NCI-H146 treated with DMSO at 0.1 percent for 48 hours (cell line): ENCODE results near the gene STAB2.

Experiments
- DNase-seq: peaks from one replicate; lab custom pipeline; 2025; ENCODE audit not compliant: unreplicated experiment; lab: John Stamatoyannopoulos, UW

STAB2 gene, protein sequence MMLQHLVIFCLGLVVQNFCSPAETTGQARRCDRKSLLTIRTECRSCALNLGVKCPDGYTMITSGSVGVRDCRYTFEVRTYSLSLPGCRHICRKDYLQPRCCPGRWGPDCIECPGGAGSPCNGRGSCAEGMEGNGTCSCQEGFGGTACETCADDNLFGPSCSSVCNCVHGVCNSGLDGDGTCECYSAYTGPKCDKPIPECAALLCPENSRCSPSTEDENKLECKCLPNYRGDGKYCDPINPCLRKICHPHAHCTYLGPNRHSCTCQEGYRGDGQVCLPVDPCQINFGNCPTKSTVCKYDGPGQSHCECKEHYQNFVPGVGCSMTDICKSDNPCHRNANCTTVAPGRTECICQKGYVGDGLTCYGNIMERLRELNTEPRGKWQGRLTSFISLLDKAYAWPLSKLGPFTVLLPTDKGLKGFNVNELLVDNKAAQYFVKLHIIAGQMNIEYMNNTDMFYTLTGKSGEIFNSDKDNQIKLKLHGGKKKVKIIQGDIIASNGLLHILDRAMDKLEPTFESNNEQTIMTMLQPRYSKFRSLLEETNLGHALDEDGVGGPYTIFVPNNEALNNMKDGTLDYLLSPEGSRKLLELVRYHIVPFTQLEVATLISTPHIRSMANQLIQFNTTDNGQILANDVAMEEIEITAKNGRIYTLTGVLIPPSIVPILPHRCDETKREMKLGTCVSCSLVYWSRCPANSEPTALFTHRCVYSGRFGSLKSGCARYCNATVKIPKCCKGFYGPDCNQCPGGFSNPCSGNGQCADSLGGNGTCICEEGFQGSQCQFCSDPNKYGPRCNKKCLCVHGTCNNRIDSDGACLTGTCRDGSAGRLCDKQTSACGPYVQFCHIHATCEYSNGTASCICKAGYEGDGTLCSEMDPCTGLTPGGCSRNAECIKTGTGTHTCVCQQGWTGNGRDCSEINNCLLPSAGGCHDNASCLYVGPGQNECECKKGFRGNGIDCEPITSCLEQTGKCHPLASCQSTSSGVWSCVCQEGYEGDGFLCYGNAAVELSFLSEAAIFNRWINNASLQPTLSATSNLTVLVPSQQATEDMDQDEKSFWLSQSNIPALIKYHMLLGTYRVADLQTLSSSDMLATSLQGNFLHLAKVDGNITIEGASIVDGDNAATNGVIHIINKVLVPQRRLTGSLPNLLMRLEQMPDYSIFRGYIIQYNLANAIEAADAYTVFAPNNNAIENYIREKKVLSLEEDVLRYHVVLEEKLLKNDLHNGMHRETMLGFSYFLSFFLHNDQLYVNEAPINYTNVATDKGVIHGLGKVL (N-terminal part only)

DNA sequence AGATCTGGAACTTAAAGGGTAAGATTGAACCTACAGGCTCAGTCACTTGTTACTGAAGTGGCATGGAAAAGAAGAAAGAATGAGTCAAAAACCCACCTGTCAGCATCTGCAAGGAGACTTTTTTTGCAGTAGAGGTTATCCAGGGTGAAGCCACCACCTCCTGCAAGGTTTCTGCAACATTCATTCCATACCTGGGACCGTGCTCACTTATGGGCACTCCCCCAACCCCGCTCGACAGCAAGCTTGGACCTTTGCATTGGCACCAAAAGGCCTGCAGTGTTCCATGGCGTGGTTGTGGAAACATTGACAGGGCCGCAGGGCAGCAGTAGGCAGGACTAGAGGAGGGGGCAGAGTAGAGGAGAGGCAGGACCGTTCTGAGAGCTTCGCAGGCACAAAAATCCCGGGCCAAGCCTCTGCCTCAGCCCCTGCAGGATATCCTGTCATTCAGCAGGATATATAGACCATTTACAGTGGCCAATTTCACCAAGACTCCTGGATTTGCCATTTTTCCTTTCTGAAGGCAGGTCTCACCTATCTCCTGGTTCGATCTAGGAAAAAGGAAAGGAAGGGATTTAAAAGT, at the start of gene STAB2:
TSS of gene STAB2 (plus strand) at position 483 of the 580 bp plus-strand sequence. CDS start 204 bp downstream, outside the sequence.
- no peak for DNase-seq

DNA sequence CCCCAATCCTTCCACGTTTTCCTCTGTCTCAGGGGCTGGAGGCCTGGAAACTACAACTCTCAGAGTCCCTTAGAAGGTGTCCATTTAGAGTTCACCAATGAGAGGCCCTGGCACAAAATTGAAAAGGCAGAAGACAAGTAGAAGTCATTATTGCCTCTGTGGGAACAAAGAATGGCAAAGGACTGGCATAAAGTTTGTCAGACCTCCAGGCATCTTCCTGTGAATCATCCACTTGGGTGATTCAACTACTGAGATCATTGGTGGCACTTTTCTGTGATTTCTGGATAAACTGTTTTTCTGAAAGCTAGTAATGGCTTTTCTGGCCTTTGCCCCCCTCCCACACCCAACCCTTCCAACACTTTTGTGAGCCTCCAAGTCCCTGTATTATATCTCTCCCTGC, 48.7 kb upstream of the STAB2 start:
- DNase-seq = no peak

DNA sequence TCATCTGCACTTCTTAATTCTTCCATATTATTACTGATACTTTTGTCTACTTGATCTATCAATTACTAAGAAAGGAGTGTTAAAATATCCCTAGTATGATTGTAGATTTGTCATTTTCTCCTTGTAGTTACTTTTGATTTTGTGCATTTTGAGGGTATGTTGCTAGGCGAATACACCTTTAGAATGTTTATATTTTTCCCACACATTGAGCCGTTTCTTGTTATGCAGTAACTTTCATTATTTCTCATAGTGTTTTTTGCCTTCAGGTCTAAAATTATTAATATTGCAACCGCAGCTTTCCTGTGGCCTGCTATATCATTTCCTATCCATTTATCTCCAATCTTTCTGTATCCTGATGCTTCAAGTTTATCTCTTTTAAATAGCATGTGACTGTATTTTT, 46.8 kb upstream of the STAB2 start:
- DNase-seq = no peak

DNA sequence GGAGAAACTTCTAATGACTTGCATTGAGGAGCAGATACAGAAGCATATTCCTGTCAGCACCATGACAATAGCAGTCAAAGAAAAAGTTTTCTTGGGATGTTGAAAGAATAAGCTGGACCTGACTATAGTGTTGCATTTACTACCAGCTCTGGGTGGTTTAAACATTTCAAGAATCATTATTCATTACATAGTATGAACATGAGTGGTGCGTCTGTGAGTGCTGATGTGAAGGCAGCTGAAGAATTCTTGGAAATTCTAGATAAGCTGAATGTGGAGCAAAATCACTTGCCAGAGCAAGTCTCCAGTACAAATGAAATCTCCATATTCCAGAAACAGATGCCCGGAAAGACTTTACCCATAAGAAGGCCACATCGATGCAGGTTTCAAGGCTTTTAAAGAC, 45.0 kb upstream of the STAB2 start:
- DNase-seq = no peak

DNA sequence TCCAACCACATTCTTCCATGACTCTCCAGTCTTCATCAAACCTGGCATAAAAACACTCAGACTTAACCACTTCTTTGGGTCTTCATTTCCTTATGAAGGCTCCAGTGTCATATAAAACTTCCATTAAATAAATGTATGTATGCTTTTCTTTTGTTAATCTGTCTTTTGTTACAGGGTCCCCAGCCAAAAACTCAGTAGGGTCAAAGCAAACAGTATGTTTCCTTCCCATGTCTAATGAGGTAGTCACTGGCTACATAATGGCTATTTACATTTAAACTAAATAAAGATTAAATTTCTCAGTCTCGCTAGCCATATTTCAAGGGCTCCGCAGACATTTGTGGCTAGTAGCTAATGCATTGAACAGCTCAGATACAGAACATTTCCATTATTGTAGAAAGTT, 40.1 kb upstream of the STAB2 start:
- DNase-seq = peak; percentile 65

DNA sequence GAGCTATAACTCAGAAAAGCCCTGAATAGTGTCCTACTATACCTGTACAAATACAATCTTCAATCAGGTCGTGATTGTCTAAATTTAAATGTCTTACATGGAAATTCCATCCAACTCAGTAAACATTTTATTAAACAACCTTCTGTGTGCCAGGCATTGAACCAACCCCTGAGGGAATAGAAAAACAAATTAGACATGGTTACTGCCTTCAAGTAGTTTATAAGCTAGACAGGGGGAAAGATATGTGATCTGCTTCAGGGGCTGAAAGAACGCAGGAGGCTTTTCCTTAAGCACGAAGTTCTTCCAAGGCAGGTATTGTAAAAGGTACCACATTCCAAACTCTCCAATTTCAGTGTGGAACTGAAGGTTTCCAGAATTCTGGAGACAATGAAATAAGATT, 39.7 kb upstream of the STAB2 start:
- no peak for DNase-seq

DNA sequence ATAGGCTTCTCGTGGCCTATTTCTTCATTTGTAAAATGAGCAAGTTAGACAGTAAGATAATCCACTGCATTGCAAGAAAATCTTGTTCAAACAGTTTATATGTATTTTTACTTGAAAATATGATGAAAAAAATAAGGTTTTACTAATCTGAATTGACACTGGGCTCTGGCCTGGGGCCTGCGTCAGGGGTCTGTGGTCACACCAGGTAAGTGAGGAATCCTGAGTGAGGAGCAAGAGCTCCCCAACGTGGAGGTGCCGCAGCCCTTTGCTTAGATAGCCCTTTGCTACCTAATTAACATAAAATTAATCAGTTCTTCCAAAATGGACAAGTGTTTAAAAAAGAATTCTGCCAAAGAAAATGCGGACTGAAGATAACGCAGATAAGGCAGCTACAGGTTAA, 39.1 kb upstream of the STAB2 start:
- peak; percentile 86 for DNase-seq

DNA sequence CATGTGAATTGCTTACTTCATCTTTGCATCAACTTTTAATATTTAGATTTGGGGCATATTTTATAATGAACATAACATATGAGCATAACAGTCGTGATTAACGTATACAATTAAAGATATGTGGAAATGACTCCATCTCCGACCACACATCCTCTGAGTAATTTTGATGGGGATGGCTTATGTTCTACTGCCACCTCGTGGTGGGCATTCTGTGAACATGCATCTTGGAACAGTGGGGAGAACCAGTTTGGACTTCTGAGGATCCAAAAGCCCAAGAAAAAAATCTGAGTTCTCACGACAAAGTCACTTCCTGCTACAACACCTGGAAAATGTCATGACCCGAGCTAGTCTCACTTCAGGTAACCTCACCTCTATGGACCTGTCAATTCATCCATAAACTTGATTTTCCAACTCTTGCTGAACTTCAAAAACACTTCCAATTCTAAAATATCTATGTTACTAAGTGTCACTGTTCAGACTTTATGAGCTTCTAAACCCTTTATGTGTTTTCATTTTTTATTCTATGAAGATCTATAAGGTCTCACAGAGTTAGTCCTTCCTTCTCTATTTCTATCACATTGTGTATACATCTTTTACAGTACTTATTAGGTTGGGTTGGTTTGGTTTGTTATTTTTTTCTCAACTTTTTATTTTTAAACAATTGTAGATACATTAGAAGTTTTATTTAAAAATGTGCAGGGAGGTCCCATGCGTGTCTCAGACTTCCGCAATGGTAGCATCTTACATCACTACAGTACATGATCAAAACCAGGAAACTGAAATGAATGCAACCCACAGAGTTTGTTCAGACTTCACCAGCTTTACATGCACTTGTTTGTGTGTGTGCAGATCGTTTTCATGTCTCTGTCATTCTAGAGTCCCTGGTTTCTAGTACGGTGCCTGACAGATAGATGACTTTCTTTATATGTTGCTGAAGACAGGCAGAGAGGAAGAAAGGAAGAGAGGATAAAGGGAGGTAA, 38.2 kb upstream of the STAB2 start:
- DNase-seq = peak; percentile 80

DNA sequence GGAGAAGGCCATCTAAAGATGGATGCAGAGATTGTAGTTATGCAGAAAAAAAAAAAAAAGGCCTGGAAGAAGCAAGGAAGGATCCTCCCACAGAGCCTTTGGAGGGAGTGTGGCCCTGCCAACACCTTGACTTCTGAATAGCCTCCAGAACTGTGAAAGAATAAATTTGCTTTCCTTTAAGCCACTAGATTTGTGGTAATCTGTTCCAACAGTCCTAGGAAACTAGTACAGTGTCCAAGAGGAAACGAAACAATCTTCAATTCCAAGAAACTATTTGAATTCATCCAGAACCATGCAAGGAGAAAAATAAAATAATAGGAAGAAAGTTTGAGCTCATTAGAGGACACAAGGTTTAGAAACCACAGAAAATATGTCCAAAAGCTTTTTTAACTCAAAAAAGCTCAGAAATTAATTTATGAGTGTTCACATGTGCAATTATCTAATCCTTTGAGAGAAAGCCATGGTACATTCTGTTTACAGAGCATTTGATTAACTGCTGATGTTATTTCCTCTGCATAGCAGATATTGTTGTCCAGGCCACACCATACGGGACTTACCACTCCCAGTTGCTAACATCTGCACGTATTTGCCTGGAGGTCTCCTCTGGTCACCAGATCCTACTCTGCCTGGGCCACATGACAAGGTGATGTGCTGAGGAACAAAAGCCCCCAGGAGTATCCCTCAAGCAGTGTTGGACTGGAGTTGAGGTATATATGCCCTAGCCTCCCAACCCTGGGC, 30.0 kb upstream of the STAB2 start:
- DNase-seq = no peak

DNA sequence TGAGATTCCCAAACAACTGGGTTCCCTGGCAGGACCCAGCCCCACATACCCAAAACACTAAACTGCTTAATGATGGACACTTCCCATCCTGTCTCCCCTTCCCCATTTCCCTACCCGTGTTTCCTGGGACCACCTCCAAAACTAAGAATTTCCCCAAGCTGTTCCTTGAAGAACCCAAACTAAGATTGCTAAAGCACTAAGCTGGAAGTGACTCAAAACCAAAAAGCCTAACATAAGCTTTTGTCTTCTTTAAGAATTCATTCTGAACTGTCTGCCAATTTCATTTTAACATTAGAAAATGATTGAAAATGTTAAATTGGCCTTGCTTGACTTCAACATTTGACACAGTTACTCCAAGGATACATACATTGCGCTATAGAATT, 29.5 kb upstream of the STAB2 start:
- DNase-seq = no peak

DNA sequence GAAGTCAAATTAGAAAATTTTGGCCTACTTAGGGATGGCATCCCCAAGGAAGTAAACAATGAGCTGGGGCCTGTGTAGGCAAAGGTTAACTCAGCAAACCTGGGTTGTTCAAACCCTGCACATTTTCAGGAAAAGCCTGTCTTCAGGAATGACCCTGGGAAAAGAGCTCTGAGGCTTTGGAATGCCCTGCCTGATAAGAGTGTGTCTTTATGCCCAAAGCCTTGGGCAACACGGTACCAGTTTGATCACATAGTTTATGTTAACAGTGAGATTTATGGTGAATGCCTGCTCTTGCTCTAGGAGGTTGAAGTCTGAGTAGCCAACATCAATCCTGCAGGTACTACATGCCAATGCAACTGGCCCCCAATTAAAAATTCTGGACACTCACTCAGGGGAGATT, 28.2 kb upstream of the STAB2 start:
- no peak for DNase-seq

DNA sequence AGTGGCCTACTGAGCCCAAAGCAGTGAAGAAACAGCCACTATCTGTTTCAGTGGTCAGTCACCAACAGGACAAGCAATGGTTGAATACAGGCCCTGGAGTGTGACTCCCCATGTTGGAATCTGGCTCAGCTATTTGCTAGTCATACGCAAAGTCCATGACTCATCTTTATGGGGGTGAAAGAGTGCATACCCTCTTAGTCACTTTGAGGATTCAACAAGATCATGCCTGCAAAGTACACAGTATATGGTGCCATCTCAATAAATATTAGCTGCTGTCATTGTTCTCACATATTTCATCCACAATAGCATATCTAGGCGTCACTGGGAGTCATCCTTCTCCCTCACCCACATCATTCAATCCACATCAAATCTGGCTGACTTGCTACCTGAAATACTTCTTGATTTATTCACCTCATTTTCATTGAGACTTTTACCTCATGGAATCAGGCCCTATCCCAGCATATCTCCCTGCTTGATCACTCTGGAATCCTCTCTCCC, 26.4 kb upstream of the STAB2 start:
- DNase-seq = no peak

DNA sequence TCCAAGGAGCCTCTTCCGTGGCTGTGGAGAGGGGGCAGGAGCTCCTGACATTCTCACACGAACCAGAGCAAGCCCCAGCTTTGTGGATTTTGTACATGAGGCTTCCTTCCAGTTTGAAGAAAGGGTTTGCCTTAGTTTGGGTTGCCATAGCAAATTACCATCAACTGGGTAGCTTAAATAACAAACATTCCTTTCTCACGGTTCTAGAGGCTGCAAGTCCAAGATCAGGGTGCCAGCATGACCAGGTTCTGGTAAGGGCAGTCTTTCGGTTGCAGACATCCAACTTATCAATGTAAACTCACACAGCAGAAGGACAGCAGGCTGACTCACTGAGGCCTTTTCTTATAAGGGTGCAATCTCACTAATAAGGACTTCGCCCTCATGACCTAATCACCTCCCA, 25.9 kb upstream of the STAB2 start:
- no peak for DNase-seq

DNA sequence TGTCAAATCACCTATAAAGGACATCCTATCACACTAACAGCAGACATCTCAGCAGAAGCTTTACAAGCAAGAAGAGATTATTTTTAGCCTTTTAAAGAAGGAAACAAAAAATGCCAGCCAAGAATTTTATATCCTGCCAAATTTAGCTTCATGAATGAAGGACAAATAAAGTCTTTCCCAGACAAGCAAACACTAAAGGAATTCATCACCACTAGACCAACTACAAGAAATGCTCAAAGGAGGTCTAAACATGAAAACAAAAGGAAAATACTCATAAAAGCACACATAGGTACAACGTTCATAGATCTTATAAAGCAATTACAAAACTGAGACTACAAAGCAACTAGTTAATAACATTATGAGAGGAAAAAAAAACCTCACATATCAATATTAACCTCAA, 20.7 kb upstream of the STAB2 start:
- no peak for DNase-seq

DNA sequence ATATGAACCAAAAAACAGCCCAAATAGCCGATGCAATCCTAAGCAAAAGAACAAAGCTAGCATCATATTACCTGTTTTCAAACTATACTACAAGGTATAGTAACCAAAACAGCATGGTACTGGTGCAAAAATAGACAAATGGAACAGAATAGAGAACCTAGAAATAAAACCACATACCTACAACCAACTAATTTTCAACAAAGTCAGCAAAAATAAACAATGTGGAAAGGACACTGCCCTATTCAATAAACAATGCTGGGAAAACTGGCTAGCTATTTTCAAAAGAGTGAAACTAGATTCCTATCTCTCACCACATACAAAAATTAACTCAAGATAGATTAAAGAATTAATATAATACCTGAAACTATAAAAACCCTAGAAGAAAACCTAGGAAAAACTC, 17.8 kb upstream of the STAB2 start:
- DNase-seq = no peak

DNA sequence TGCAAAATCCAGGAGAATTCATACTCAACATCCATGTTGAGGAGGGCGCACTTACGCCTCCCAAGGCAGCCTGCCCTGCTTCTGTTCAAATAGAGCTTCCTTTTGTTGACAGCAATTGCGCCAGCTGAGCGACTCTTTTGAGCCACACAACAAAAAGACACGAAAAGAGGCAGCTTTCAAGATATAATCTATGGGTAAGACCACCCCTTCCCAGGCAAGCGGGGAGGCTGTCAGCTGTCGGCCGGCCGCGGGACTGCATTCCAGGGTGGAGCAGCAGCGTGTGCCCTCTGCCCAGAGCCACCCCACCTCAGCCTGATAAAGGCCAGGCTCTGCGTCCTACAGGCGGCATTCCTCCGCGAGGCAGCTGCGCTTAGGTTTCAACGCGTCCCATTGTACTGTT, 15.8 kb upstream of the STAB2 start:
- DNase-seq = peak; percentile 75

DNA sequence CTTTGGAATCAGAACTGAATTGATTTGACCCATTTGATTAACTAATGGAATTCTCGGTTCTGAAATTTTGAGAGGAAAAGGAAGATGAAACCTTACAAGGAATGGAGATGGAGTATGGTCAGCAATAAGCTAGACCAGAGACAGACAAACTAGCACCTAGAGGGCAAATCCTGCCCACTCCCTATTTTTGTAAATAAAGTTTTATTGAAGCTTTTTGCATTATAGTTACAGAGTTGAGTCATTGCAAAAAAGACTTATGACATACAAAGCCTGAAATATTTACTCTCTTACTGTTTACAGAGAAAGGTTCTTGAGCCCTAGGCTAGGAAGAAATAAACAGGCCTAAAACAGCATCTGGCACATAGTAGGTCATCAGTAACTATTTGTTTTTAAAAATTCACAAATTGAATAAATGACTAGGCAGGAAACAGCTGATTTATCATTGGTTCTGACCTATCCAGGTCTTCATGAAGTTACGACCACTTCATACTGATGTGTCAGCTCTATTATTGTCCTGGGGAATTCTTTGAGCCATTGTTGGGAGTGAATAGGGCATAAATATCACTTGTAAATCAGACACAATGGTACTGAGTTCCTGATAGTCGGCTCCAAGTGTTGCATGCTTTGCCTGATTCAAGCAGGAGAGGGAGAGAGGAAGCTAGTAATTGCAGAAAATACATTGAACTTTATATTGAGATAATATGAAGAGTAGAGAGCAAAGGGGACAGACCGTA, 14.6 kb upstream of the STAB2 start:
- no peak for DNase-seq

DNA sequence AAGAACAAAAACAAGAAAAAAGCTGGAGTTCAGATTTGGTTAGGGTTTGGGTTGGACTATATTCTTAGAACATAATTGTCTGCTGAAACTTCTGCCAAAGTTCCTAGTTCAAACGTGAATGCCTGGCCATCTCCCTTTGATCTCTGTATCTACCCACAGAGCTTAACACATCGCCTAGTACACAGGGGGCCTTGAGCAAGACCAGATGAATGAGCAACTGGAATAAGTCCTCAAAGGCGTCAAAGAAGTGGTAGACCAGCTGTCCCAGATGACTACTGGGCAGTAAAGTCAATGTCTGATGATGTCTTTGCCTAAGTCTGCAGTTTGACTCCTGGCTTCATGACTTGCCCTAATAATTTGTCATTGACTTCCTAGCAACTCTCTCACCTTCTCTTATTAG, 13.9 kb upstream of the STAB2 start:
- DNase-seq = no peak
